ENCODE data around the gene ANKRD9. TPM values are rescaled to one million over a fixed set of nuclear protein-coding genes. Genes with fewer than 3 reads are reported as not detected.

ANKRD9 gene
- total and polyA plus RNA-seq, 2 experiments from 2014 or later, result 46.5 to 90.7 TPM

DNA sequence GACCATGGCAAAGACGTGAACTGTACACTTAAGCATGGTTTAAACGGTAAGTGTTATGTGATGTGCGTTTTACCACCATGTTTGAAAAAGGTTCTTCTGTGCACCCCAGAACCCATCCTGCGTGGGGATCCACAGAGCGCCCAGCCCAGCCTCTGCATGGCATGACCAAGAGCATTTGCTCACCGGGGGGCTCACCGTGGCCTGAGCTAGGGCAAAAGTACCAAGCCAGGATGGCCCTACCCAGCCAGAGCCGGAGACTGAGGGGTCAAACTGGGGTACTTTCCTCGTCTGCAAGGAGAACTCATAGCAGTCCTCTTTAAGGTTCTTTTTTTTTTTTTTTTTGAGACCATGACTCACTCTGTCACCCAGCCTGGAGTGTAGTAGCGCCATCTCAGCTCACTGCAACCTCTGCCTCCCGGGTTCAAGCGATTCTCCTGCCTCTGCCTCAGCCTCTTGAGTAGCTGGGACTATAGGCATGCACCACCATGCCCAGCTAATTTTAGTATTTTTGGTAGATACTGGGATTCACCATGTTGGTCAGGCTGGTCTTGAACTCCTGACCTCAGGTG lies 16.4 kb upstream of the ANKRD9 start:
- peaks cover 14% of the 10 kb centered on the region for H3K4me1 ChIP-seq (ENCODE audit: insufficient read depth)
- H3K4me3 ChIP-seq, result peak overlapping the region; percentile 28
- H3K4me2 ChIP-seq, result peak overlapping the region; percentile 86
- H3K9me3 ChIP-seq (ENCODE audit: low read depth), result no peaks in the 10 kb centered on the region
- no peaks in the 10 kb centered on the region for H3K79me2 ChIP-seq
- no peak for TF ChIP-seq EZH2 (IDR thresholded peaks at IDR 0.05; ENCODE audit: borderline replicate concordance)
- TF ChIP-seq, protein P1, sequence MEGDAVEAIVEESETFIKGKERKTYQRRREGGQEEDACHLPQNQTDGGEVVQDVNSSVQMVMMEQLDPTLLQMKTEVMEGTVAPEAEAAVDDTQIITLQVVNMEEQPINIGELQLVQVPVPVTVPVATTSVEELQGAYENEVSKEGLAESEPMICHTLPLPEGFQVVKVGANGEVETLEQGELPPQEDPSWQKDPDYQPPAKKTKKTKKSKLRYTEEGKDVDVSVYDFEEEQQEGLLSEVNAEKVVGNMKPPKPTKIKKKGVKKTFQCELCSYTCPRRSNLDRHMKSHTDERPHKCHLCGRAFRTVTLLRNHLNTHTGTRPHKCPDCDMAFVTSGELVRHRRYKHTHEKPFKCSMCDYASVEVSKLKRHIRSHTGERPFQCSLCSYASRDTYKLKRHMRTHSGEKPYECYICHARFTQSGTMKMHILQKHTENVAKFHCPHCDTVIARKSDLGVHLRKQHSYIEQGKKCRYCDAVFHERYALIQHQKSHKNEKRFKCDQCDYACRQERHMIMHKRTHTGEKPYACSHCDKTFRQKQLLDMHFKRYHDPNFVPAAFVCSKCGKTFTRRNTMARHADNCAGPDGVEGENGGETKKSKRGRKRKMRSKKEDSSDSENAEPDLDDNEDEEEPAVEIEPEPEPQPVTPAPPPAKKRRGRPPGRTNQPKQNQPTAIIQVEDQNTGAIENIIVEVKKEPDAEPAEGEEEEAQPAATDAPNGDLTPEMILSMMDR (IDR thresholded peaks at IDR 0.05; ENCODE audit: poor library complexity), result no peak
- no peak for TF ChIP-seq EZH2phosphoT487 (IDR thresholded peaks at IDR 0.05; ENCODE audit: low read depth, severe bottlenecking, unreplicated experiment)
- DNase-seq (ENCODE audit: low spot score), result peak; percentile 7
- no peaks in the 10 kb centered on the region for H3K27me3 ChIP-seq
- H4K20me1 ChIP-seq (ENCODE audit: insufficient read depth, poor library complexity, severe bottlenecking), result no peaks in the 10 kb centered on the region
- no peaks in the 10 kb centered on the region for H3K9me2 ChIP-seq (replicated peaks; ENCODE audit: insufficient read depth)
- peak overlapping the region; percentile 91 for H3K27ac ChIP-seq
- H2AFZ ChIP-seq, result peak overlapping the region; percentile 53
- no peaks in the 10 kb centered on the region for H3K36me3 ChIP-seq (replicated peaks; ENCODE audit: insufficient read depth, low read depth)
- 90% methylated on average over 12 of the region's 12 CpGs for WGBS (ENCODE audit: low lambda C conversion rate, missing lambda C conversion rate)

GRCh38 chr14:102525219-102525928 lies 15.8 kb upstream of the ANKRD9 start:
- peak overlapping the region; percentile 86 for H3K4me2 ChIP-seq
- 5% methylated on average over 10 of the region's 11 CpGs for WGBS (ENCODE audit: low lambda C conversion rate, missing lambda C conversion rate)
- no peak for TF ChIP-seq EZH2phosphoT487 (IDR thresholded peaks at IDR 0.05; ENCODE audit: low read depth, severe bottlenecking, unreplicated experiment)
- TF ChIP-seq, protein P1 (IDR thresholded peaks at IDR 0.05; ENCODE audit: poor library complexity), result no peak
- TF ChIP-seq EZH2 (IDR thresholded peaks at IDR 0.05; ENCODE audit: borderline replicate concordance), result no peak
- no peaks in the 10 kb centered on the region for H3K36me3 ChIP-seq (replicated peaks; ENCODE audit: insufficient read depth, low read depth)
- H3K27me3 ChIP-seq, result no peaks in the 10 kb centered on the region
- H3K4me3 ChIP-seq, result peak overlapping the region; percentile 28
- peak overlapping the region; percentile 91 for H3K27ac ChIP-seq
- no peaks in the 10 kb centered on the region for H3K79me2 ChIP-seq
- H4K20me1 ChIP-seq (ENCODE audit: insufficient read depth, poor library complexity, severe bottlenecking), result no peaks in the 10 kb centered on the region
- DNase-seq (ENCODE audit: low spot score), result peak; percentile 67
- peaks cover 9% of the 10 kb centered on the region for H3K4me1 ChIP-seq (ENCODE audit: insufficient read depth)
- no peaks in the 10 kb centered on the region for H3K9me3 ChIP-seq (ENCODE audit: low read depth)
- H3K9me2 ChIP-seq (replicated peaks; ENCODE audit: insufficient read depth), result no peaks in the 10 kb centered on the region
- peak overlapping the region; percentile 53 for H2AFZ ChIP-seq

DNA sequence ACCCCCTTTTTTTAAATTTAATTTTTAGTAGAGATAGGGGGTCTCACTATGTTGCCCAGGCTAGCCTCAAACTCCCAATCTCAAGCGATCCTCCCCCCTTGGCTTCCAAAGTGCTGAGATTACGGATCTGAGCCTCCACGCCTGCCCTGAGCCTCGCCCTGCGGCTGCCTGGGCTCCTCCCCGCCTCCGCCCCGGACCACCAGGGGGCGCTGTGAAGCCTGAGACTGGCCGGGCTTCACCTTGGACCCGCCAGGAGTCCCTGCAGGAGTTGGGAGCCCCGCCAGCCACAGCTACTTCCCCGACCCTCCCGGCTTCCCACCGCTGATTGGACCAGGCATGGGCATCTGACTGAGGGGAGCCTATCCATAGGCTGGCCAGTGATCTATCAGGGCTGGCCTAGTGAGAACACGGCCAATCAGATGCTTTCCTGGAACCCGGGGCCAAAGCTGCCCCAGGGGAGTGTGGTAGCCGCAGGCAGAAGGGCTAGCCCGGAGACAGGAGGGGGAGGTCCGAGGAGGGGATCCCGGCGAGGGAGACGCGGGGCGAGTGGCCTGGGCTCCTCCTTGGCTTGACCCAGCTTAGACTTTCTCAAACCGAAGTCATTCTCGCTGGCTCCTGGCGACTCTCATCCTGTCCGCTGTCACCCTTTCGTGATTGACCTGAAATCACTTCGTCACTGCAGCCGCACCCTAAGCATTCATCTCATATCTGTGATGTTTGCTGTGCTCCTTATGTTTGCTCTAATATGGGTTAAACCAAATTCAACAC lies 15.1 kb upstream of the ANKRD9 start:
- Histone ChIP-seq H3K9me3 (ENCODE audit: low read depth) (no peaks in the 10 kb centered on the region), H3K9me2 (replicated peaks; ENCODE audit: insufficient read depth) (no peaks in the 10 kb centered on the region), H3K4me1 (ENCODE audit: insufficient read depth) (peaks cover 9% of the 10 kb centered on the region), H3K4me2 (peak overlapping the region; percentile 86), H3K27me3 (no peaks in the 10 kb centered on the region), H3K4me3 (peak overlapping the region; percentile 28), H3K79me2 (no peaks in the 10 kb centered on the region), H3K36me3 (replicated peaks; ENCODE audit: insufficient read depth, low read depth) (no peaks in the 10 kb centered on the region), H2AFZ (peak overlapping the region; percentile 53), H3K27ac (peak overlapping the region; percentile 91), H4K20me1 (ENCODE audit: insufficient read depth, poor library complexity, severe bottlenecking) (no peaks in the 10 kb centered on the region)
- 4% methylated on average over 32 of the region's 32 CpGs for WGBS (ENCODE audit: low lambda C conversion rate, missing lambda C conversion rate)
- TF ChIP-seq EZH2phosphoT487 (IDR thresholded peaks at IDR 0.05; ENCODE audit: low read depth, severe bottlenecking, unreplicated experiment), result no peak
- TF ChIP-seq, protein P1 (IDR thresholded peaks at IDR 0.05; ENCODE audit: poor library complexity), result peak; percentile 96
- peak; percentile 99 for DNase-seq (ENCODE audit: low spot score)

Data from hepatocyte (in vitro differentiated cells).